ENCODE data around the gene TMEM87B. TPM values are rescaled to one million over a fixed set of nuclear protein-coding genes. Genes with fewer than 3 reads are reported as not detected.

Gene TMEM87B
- total and polyA plus RNA-seq, 9 donors, result 7.1 to 23.8 (median 13.2) TPM

- Histone ChIP-seq H3K27ac (no peak overlapping the region), H3K36me3 (no peaks in the 10 kb centered on the region), H3K4me1 (ENCODE audit: insufficient read depth) (no peaks in the 10 kb centered on the region), H3K9me3 (no peaks in the 10 kb centered on the region), H3K4me3 (no peak overlapping the region), H3K27me3 (no peaks in the 10 kb centered on the region)
- TF ChIP-seq POLR2A (IDR thresholded peaks at IDR 0.05) (no peak), CTCF (IDR thresholded peaks at IDR 0.05) (no peak), EP300 (IDR thresholded peaks at IDR 0.05) (no peak)
- 75 to 84% (median 82%) methylated on average over 14 of the region's 14 CpGs for WGBS, 3 donors
- DNase-seq, result no peak
- intact Hi-C loops (cut with DNase I), result no loop called here
Measured at GRCh38 chr2:112154246-112155117, 99.4 kb downstream of the TMEM87B start.

- H3K9me3 ChIP-seq, result no peaks in the 10 kb centered on the region
- intact Hi-C loops (cut with DNase I), result no loop called here
- no peaks in the 10 kb centered on the region for H3K27me3 ChIP-seq
- no peak overlapping the region for H3K27ac ChIP-seq
- H3K36me3 ChIP-seq, result no peaks in the 10 kb centered on the region
- no peak overlapping the region for H3K4me3 ChIP-seq
- no peaks in the 10 kb centered on the region for H3K4me1 ChIP-seq (ENCODE audit: insufficient read depth)
- no peak for DNase-seq
- WGBS, 3 donors, result 81 to 88% (median 85%) methylated on average over 27 of the region's 27 CpGs
- TF ChIP-seq EP300 (IDR thresholded peaks at IDR 0.05) (no peak), POLR2A (IDR thresholded peaks at IDR 0.05) (no peak), CTCF (IDR thresholded peaks at IDR 0.05) (no peak)
Measured at GRCh38 chr2:112155331-112156151, 100.5 kb downstream of the TMEM87B start.

- Histone ChIP-seq H3K36me3 (no peaks in the 10 kb centered on the region), H3K9me3 (no peaks in the 10 kb centered on the region), H3K27ac (no peak overlapping the region), H3K27me3 (no peaks in the 10 kb centered on the region), H3K4me3 (no peak overlapping the region), H3K4me1 (ENCODE audit: insufficient read depth) (no peaks in the 10 kb centered on the region)
- TF ChIP-seq EP300 (IDR thresholded peaks at IDR 0.05) (no peak), POLR2A (IDR thresholded peaks at IDR 0.05) (no peak), CTCF (IDR thresholded peaks at IDR 0.05) (no peak)
- no peak for DNase-seq
- intact Hi-C loops (cut with DNase I), result no loop called here
- 52 to 57% (median 54%) methylated on average over 21 of the region's 21 CpGs for WGBS, 3 donors
Measured at GRCh38 chr2:112156152-112156986, 101.3 kb downstream of the TMEM87B start.

- Histone ChIP-seq H3K4me1 (ENCODE audit: insufficient read depth) (no peaks in the 10 kb centered on the region), H3K9me3 (no peaks in the 10 kb centered on the region), H3K27ac (no peak overlapping the region), H3K4me3 (no peak overlapping the region), H3K36me3 (no peaks in the 10 kb centered on the region), H3K27me3 (no peaks in the 10 kb centered on the region)
- no peak for DNase-seq
- intact Hi-C loops (cut with DNase I), result no loop called here
- WGBS, 3 donors, result 47 to 76% (median 67%) methylated on average over 3 of the region's 3 CpGs
- TF ChIP-seq POLR2A (IDR thresholded peaks at IDR 0.05) (no peak), CTCF (IDR thresholded peaks at IDR 0.05) (no peak), EP300 (IDR thresholded peaks at IDR 0.05) (no peak)
Measured at GRCh38 chr2:112157472-112157871, 102.4 kb downstream of the TMEM87B start.

Measured in ovary (tissue), 9 donors.